Stimulated activated CD4-positive, alpha-beta T cell treated with anti-CD3 and anti-CD28 coated beads, Interleukin-15, amount 100 ng/mL, for 1 hour (primary cell): ENCODE measurements around the gene CYP26B1.

Source experiments
- DNase-seq, 2 donors: peaks; one replicate each; pipeline ENCODE4 v3.0.0-alpha.2; 2020; ENCODE audit warnings: low read depth in 1 of 2, low spot score in 1 of 2

The CYP26B1 gene

GRCh38 chr2:72147303-72147971, at the start of gene CYP26B1:
Gene CYP26B1, minus strand, starts transcription at chr2:72147862. Its CDS starts 28 bp downstream, at chr2:72147834.
- DNase-seq: no peak

GRCh38 chr2:72193723-72194122, 46.1 kb upstream of the CYP26B1 start:
- DNase-seq: no peak

- DNase-seq: no peak
Observed at GRCh38 chr2:72191441-72191840, 43.8 kb upstream of the CYP26B1 start.

DNA sequence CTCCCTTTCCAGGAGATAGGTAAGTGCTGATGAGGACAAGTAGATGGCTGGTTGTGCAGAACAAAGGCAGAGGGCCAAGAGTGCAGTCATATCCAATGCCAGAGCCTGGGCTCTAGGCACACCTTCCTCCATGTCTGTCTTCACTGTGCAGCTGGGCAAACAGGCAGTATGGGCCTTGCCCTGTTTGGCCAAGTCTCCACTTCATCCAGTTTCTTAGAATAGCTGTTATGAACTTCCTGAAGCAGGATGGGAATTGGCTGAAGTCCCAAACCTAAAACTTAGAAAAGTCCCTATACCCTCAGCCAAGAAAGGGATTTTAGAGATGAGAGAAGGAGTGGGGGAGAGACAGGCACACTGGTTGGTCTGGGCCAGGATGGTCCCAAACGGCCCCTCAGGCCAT, 37.5 kb upstream of the CYP26B1 start:
- DNase-seq: no peak

- DNase-seq: no peak
Observed at GRCh38 chr2:72183466-72183865, 35.8 kb upstream of the CYP26B1 start.

- no peak for DNase-seq
Observed at GRCh38 chr2:72183016-72183415, 35.4 kb upstream of the CYP26B1 start.

- no peak for DNase-seq
Observed at GRCh38 chr2:72182547-72182946, 34.9 kb upstream of the CYP26B1 start.

DNA sequence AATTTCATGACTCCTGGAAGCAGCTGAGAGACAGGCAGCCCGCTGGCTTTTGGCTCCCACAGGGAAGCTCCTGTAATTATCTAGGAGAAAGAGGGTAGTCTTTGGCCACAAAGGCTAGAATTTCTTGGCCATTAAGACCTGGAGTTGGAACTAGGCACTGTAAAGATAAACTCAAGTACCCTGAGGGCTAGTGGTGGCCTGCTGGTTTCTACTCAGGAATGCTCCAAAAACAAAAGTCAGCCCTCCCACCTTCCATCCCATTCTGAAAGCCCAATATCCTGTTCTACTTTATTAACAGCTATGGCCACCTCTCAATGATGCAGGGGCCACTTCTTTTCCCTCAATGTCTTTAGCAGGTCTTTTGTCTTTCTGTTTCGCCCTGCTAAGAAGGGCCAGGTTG, 34.0 kb upstream of the CYP26B1 start:
- no peak for DNase-seq

DNA sequence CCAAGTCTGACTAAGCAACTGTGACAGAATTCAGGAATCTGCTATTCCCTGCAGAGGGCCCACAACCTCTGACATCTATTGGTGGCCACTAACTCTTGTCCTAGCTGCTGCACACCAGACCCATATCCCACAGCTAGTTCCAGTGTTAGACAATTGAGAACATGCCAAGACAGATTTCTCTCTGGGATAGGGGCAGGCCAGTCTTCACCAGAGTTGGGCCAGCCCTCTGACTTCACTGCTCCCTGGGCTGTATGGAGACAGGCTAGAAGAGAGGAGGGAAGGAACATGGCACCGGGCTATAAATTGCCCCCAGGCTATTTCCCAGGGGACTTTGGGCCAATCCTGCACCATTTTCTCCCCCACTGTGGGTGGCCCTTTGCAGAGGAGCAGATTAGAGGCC, 32.7 kb upstream of the CYP26B1 start:
- DNase-seq: no peak

- DNase-seq: no peak
Observed at GRCh38 chr2:72178551-72178950, 30.9 kb upstream of the CYP26B1 start.

GRCh38 chr2:72176281-72176680, 28.6 kb upstream of the CYP26B1 start:
- no peak for DNase-seq

DNA sequence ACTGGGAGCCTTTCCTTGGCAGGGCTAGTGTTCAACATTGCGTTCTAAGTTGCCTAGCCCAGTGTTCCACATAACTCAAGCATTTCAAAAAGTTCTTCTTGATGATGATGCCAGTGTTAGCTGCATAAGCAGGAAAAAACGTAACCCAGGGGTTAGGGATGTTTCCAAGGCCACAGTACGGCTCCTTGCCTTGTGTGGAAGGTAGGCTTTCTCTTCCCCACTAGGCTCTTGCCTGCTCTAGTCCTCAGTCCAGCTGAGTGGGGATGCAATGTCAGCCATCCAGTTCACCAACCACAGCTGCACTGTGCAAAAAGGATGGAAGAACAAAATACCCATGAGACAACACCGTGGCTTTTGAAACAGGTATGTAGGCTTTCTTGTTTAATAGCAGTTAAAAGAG, 28.0 kb upstream of the CYP26B1 start:
- DNase-seq: no peak

DNA sequence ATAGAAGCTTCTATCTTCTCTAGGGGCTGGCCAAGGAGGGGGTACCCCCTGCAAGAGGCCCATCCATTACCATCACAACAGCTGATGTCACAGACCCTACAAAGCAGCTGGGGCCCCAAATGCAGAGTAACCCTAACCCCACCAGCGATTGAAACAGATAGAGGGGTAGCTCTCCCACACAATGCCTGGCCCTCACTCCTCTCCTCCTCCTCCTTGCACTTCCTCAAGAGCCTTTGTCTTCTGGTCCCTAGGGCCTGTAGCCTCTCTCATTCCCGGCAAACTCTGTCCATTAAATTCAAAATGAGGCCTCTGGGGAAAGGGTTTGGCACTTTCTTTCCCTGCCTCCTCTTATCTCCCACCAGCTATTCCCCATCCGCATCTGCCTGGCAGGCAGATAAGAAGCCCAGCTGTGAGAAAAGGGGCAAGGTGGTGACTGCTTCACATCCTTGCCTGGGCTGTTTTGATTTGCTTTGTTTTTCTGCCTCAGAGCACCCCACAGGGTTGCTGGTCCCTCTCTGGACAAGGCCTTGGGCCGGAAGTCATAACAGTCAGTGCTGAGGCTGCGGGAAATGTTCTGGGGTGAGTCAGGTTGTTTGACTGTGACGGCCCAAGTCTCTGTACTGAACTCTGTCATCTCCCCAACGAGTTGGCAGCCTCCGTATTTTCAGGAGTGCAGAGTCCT, 26.1 kb upstream of the CYP26B1 start:
- no peak for DNase-seq

GRCh38 chr2:72172478-72172877, 24.8 kb upstream of the CYP26B1 start:
- DNase-seq: no peak

GRCh38 chr2:72166279-72166678, 18.6 kb upstream of the CYP26B1 start:
- DNase-seq: no peak

DNA sequence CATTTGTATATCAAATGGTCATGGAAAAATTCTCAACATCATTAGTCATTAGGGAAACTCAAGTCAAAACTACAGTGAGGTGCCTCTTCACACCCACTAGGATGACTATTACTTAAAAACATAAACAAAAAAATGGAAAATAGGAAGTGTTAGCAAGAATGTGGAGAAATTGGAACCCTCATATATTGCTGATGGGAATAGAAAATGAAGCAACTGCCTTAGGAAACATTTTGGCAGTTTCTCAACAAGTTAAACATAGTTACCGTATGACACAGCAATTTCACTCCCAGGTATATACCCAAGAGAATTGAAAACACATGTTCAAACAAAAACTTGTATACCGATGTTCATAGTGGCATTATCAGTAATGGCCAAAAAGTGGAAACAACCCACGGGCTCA, 18.1 kb upstream of the CYP26B1 start:
- no peak for DNase-seq

GRCh38 chr2:72162574-72162973, 14.9 kb upstream of the CYP26B1 start:
- no peak for DNase-seq

- DNase-seq: no peak
Observed at GRCh38 chr2:72159211-72159993, 11.7 kb upstream of the CYP26B1 start.

DNA sequence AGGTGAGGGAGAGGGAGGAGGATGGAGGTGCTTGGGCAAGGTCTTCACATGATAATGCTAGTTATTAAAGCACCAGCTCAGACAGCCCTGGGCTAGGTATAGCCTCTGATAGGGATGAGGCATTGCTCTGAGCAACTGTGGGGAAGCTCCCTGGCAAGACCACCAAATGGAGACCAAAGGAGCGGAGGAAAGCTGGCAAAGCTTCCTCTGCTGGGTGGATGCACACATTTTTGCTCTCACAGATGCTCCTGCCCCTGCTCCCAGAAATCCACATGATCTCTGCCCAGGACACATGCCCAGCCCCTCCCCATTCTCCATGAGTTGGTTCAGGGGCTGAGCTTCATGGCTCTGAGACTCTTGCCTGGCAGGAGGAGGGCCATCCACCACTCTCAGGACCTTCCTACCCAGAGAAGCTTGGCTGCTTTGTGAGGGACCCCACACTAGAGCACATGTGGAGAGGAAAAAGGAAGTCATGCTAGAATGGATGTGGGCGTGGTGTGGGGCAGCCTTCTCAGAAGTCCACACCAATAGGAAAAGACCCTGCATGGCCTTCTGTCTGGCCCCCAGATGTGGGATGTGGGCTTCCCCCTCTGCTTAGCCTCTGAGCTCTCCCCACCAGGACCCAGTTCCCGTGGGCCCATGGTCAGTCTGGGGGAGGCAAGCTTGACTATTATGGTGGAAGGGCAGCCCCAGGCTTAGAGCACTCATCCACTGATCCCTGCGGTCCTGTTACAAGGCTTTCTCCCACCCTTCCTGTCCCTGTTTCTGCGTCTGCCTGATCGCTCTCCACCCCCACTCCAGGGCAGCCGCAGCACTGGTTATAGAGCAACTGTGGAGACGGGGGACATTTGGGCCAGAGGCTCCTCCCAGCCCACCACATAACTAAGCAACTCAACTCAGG, 10.5 kb upstream of the CYP26B1 start:
- DNase-seq: no peak

DNA sequence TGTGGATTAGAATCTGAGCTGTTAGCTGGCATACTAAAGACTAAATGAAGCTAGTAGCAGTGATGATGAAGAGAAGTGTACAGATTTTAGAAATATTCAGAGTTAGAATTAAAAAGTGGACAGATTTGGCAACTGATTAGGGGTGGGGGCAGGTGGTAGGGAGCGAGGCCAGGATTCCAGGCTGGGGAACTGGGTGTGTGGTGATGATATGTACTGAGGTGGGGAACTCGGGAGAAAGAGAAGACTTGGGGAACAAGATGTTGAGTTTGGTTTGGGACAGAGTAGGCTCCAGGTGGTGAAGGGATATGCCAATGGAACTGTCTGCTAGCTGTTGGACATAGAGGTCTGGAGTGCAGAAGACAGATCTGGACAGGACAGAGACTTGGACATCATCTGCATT, 9.2 kb upstream of the CYP26B1 start:
- no peak for DNase-seq

DNA sequence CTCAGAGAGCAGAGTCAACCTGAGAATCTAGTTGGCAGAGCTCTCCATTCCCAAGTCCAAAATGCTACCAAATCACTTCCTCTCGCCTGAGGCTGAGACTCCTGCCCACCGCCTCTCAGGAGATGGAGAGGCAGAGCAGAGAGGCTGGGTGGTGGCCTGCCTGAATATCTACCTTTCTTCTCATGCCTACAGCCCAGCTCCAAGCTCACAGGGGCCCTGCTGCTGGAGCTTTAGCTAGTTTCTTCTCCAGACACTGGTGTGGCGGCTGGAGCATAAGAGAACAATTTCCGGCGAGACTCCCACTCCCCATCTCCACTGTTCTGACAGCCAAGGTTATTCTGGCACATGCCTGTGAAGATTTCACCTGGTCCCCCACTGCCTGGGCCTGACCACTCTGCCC, 8.1 kb upstream of the CYP26B1 start:
- no peak for DNase-seq
